GM21447 (cell line): Measurements from ENCODE around the gene LRRC28.

Experiments
- ATAC-seq: cut with Tn5 transposase; IDR thresholded peaks from one replicate; pipeline ENCODE4 v1.9.1; 2021; ENCODE audit not compliant: unreplicated experiment

Gene LRRC28

DNA sequence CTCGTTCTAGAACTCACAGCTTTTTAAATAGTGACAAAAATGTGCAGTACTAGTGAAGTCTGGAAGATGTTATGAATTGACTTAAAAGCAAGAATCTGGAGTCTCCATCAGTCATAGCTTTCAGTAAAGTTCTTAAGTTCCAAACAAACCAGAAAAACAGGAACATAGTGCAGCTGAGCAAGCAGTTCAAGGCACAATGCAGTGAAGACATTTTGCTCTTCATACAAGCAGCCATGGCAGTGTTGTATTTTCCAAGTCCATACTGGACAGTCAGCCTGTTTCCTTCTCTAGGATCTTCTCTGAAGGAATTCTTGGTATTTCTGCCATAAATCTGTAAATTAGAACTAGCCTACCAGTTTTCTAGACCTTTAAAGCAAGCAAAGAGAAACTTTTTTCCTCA, 90.5 kb downstream of the LRRC28 start:
- ATAC-seq: no peak

DNA sequence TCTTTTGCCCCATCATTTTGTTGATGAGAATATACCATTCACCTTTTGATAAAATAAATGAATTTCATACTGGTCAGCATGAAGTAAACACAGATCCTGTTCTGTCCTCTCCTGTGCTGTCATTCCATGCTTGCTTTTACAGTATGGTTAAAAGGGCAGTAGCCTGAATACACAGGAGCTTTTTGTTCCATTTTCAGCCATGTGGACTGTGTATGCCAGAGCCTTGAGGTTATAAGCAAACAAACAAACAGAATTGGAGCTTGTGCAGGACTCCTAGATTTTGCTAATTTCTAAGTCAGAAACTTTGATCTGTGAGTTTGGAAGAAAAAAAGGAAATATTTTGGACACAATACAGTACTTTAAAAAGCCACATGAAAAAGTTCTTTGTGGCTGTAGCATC, 91.9 kb downstream of the LRRC28 start:
- ATAC-seq: no peak

DNA sequence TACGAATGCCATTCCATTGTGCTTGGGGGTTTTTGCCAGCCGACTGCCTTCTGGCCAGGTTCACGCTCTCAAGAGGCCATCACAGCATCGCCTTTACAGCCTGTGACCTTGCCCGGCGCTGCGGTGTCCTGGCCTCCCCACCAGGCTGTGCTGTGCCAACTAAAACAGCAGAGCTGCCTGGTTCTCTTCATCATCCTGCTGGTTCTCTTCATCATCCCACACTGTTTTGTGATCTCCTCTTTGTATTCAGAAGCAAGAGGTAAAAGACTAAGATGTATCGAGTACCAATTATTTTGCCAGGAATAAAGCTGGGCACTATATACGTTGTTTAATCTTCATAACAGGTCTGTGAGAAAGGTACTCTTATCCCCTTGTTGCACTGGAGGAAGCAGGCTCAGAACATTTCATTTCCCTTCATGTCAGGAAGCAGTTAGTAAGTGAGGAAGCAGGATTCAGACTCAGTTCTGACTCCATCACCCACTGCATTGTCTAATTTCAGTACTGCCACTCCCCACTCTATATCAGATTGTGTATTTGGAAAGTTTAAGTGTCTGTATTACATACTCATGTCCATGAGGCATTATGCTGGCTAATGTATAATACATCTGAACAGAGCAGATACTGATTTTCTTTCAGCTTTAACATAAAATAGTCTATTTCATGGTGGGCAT, 92.7 kb downstream of the LRRC28 start:
- ATAC-seq: no peak

DNA sequence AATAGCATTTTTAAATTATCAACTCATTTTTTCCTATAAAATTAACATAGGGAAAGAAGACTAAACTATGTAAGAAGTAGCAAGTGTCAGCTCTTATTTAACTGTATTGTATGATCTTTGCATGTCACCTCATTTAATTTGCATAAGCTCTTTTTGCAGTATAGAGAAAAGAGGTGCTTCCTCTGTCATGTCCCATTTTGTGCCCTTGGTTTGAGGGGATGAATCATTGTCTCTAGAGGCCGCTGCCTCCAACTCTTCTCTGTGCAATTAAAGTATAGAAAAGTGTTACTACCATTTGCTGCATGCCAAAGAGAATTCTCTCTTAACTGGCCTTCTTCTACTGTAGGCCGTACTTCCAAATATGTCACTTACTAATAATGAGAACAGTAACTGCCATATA, 93.4 kb downstream of the LRRC28 start:
- no peak for ATAC-seq

DNA sequence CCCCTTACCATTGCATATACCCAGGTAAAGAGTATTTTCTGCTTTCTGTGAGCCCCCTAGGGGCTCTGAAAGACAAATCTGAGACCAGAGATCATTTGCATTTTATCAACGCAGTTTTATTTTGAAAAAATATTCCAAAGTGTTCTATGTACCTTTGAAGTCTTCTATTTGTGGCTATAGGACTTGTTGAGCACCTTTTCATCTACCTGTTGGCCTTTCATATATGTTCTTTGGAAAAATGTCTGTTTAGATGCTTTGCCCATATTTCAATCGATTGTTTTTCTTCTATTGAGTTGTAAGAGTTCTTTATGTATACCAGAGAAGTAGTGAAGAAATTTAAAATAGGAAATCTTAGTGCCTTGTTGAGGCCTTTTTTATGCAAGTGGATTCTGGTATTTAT, 94.0 kb downstream of the LRRC28 start:
- ATAC-seq: no peak

DNA sequence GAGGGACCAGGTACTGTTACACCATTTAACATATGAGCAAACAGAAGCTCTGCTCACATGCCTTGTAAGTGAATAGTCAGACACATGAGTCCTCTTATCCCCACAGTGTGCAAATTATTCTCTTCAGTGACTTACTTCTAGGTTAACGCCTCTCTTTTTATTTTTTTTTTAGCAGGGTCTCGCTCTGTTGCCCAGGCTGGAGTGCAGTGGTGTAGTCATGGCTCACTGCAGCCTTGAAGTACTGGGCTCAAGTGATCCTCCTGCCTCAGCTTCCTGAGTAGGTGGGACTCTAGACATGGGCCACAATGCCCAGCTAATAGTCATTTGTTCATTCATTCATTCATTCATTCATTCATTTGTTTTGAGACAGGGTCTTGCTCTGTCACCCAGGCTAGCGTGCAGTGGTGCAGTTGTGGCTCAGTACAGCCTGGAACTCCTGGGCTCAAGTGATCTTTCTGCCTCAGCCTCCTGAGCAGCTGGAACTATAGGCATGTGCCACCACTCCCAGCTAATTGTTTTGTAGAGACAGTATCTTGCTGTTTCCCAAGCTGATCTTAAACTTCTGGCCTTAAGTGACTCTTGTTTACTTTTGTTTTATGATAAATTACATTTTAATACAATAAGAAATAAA, 94.7 kb downstream of the LRRC28 start:
- no peak for ATAC-seq

DNA sequence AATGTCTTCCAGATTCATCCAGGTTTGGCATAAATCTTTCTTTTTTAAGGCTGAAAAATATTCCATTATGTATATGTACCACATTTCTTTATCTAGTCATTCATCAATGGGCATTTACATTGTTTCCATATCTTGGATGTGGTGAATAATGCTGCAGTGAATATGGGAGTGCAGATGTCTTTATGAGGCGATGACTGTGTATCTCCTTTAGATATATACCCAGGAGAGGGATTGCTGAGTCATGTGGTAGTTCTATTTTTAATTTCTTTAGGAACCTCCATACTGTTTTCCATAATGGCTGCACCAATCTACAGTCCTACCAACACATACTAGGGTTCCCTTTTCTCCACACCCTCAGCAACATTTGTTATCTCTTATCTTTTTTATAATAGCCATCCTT, 96.3 kb downstream of the LRRC28 start:
- ATAC-seq: no peak

DNA sequence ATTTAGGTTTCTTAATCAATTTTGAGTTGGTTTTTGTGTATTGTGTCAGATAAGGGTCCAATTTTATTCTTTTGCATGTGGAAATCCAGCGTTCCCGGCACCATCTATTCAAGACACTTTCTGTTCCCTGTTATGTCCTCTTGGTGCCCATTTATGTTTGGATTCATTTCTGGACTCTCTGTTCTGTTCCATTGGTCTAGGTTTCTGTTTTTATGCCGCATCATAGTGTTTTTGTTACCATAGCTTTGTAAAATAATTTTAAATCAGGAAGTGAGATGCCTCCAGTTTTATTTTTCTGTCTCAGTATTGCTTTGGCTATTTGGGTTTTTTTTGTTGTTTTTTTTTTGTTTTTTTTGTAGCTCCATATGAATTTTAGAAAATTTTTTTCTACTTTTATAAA, 97.1 kb downstream of the LRRC28 start:
- no peak for ATAC-seq

DNA sequence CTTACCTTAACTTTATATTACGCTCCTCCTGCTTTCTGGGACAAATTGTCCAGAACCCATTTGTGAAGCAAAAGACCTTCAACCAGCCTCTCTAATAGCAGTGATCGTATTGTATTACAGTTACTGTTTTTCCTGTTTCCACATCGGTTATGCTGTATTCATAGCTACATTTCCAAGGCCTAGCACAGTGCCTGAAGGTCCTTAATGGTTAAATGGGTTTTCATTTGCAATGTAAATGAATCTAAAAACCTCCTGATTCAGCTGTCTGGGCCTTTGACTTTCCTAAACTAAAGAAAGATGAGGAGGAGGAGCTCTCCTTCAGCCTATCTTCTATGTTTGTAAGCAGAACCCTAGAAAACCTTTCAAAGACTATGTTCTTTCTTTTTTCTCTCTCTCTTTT, 99.1 kb downstream of the LRRC28 start:
- ATAC-seq: no peak

DNA sequence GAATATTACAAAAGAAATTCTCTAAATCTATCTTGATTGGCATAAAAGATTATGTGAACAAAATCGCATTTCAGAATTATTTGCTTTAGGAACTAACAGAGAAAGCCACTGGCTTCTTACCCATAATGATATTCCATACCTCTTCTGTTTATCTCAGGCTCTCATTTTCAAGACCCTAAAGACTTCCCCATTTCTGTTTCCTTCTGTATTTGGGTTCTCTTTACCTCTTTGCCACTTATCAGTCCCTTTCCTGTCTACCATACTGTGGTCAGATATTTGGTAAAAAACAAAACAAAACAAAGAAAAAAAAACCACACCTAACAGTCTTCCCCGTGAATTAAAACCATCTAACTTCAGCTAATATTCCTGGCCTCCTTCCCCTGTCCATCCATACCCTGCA, 108.5 kb downstream of the LRRC28 start:
- no peak for ATAC-seq

DNA sequence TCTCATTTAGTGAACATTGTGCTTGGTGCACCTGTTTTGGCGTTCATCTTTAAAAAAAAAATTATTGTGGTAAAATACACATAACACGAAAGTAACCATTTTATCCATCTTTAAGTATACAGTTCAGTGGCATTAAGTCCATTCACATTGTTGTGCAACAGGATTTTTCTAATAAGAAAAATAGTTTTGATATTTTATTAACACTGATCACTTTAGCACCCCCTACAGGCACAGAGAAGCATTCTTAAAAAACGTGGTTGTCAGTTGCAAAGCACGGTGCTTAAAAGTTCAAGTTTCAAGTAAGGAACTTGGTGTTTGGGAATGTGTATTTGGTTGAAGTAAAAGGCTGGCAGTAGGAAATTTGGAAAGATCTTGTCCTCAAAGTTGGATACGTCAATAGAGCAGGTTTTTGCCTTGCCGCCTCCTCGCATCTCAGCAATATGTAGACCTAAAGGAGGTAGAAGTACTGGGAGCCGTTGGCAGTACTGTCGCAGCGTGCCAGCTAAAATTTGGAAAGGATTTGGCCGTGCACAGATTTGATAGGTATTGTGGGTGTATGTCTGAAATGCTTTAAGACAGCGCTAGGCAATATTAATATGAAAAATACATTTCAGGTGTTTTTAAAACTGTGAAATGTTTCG, 110.4 kb downstream of the LRRC28 start:
- ATAC-seq: no peak

DNA sequence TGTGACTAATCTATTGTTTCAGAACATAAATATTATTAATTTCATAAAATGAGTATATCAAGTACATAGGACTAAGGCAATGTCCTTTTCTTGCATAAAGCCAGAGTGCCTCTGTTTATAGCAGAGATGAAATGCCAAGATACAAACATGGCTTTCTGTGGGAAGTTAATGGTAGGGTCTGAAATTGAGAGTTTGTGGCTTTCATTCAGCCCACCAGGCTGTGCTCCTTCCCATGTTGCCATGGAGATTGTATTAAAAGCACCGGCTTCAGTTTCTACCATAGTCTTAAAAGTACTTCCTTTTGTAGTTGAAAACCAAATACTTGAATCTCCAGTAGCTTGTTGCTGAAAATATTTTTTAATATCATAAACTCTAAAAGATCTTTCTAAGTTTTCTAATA, 114.0 kb downstream of the LRRC28 start:
- ATAC-seq: peak; percentile 79

DNA sequence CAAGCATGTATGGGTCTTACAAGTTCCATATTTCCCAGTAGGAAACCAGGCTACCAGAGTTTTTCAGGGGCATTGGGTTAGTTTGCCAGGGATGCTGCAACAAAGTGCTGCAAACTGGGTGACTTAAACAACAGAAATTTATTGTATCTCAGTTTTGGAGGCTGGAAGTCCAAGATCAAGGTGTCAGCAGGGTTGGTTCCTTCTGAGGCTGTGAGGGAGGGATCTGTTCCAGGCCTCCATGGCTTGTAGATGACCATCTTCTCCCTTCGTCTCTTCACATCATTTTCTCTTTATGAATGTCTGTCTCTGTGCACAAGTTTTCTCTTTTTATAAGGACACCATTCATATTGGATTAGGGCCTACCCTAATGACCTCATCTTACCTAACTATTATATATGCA, 114.7 kb downstream of the LRRC28 start:
- ATAC-seq: no peak

DNA sequence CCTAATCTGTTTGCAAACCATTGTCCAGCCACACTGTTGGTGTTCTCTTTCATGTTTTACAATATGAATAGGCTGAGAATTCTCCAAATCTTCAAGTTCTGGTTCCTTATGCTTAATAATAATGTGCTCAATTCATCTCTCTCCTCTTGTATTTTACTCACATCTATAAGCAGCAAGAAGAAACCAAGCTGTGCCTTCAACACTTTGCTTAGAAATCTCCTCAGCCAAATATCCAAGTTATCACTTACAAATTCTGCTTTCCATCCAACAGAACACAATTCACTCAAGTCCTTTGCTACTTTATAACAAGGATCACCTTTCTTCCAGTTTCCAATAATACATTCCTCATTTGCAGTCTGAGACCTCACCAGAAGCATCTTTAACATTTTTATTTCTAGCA, 117.5 kb downstream of the LRRC28 start:
- ATAC-seq: no peak

DNA sequence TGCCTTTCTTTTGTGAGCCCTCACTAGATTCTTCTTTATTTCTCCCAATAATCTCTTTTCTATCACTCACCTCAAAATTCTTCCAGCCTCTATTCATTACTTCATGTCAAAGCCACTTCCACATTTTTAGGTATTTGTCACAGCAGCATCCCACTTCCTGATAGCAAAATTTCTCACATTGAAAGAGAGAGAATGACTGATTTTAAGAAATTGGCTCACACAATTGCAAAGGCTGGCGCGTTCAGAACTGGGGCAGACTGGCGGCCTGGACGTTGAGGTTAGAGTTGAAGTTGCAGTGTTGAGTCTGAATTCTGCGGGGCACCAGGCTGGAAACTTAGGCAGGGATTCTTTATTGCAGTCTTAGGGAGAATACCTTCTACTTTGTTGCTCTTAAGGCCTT, 117.9 kb downstream of the LRRC28 start:
- no peak for ATAC-seq

DNA sequence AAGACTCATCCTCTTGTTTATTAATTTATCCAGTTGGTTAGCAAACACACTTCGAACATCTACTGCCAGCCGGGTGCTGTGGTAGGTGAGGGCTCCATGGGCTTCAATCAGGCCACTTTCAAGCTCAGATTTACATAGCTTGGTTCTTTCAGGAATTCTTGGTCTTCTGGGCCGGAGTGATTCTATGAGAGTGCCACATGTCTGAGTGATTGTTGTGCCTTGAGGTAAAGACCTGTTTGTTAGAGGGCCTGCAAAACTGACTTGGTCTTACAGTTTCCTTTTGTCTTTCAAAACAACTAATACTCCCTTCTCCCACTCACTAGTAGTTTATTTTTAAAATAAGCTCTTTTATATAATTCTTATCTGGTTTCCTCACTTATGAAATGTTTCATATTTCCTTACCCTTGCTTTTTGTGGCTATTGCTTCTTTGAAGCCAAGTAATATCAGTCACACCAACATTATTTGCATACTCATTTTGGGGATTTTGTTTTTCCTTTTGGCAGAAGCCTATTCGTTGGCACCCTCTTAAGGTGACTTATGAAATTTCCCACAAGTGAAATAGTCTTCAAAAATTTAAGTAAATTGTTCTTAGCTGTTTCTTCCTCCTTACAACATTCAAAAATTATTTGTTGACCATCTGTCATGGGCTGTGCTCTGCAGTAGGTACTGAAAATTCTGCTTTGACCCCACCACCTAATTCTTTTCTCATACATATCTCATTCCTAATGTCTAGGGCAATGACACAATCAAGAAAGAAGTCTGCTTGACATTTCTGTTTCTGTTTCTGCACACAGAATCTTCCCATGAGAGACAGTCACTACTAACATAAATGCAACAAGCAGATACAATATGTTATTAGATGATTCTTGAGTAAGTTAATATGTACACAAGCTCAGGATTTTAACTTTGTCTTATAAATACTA, 120.2 kb downstream of the LRRC28 start:
- peak; percentile 89 for ATAC-seq

DNA sequence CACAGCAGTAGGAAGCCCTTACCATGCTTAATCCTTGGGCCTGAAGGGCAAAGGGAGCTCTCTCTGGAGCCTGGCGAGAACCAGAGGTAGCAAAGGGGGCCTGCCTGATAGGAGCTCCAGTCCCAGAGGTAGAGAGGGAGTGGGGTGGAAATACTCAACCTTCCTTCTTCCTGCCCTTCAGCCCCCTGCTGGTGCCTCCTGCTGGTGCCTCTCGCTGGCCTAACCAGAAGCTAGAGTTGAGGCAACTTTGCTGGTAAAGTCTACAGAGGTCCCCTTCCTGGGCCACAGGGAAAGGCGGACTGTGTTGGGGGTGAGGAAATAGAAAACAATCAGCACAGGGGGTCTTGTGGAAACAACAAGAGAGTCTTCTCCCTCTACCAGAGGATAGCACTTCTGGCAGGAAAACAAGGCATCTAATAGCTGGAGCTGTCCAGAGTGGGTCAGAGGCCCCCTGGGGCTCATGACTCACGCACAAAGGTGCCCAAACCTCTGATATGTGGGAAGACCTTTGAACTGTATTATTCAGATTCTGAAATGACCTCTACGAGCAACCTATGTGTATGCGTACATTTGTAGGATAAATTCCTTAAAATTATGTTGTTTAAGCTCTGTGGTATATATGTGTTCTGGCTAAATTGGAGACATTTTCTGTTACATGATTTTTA, 133.9 kb downstream of the LRRC28 start:
- ATAC-seq: no peak

DNA sequence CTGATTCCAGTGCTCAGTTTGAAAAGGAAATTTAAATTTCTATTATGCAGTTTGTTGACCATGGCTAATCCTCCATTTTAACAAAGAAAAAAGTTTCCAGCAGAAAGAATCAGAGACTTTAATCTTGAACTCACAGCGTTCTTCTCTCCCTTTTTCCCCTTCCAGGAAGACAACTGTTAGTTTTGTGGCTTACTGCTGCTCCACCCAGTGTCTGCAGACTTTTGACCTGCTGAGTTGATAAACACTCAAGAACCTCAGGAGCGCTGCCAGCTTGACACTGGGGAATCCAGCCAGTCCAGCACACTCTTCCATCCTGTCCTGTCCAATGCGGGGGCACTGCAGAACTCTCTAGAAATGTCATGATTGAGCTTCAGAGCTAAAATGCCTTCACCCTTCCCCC, 134.6 kb downstream of the LRRC28 start:
- ATAC-seq: no peak

DNA sequence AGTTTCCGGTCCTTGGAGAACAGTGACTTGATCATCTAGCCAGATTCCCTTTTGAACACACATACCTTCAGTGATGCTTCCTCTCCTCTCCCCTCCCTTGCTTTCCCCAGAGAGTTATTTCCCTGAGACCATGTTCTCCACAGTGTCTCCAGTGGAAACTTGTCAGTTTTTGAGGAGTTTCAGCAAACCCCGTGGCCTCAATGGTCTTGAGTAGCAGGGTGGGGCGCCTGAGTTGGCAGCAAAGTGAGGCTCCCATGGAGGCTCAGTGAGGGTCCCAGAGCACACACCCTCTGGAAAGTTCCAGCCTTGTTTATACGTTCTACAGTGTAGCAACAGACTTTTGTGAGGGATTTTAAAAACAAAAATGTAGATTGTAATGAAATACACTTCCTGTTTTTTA, 135.1 kb downstream of the LRRC28 start:
- no peak for ATAC-seq

DNA sequence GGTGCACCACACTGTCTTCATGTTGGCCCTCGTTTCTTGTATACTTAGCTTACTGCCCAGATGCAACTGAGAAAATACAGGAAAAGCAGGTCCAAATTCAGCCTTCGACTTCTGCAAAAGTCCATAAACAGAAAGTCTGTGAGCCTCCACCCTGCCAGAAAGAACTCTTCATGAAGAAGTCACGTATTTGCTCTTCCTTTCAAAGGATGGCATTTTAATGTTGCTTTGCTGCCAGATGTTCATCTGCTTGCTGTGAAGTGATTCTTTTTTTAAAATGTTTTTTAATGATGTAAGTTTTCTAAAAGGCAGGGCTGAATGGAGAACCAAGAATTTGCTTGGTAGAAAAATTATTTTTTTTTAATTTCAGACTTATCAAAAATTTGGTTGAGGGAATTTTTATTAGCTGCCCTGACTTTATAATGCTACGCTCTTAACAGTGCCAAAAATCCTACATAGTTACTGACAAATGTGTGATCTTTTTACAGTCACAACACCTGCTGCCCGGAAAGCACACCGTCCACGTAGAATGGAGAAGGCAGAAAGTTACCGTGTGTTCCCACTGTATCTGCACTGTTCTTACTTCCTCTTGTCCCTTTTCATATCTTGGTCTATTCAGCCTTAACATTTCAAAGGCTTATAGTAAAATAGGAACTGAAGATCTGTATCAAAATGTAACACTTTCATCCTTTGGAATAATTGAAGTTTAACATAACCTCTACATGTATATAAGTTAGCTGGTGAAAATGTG, 136.3 kb downstream of the LRRC28 start:
- ATAC-seq: no peak
